ENCODE measurements around the gene ACAD9. TPM values are rescaled to one million over a fixed set of nuclear protein-coding genes. Genes with fewer than 3 reads are reported as not detected.
"Not testable (repeated sequence)": the region's sequence is repeated elsewhere in the genome, so short reads cannot be mapped to it uniquely, and the experiment has no call there.

ACAD9 gene
- total RNA-seq, 1 donor from 2014 or later, result 60.6 TPM

- no peak for DNase-seq (ENCODE audit: low read depth, low spot score)
- Mint-ChIP-seq H3K27ac (ENCODE audit: unreplicated experiment) (peak overlapping the region; percentile 98), H3K9me3 (no peaks in the 10 kb centered on the region), H3K4me1 (peaks cover 52% of the 10 kb centered on the region), H3K27me3 (ENCODE audit: low read depth) (peaks cover 6% of the 10 kb centered on the region), H3K4me3 (peak overlapping the region; percentile 95), H3K36me3 (ENCODE audit: low read depth) (peaks cover 3% of the 10 kb centered on the region)
- TF ChIP-seq CTCF (conservative IDR thresholded peaks at IDR 0.05), result no peak
These were observed 780 bp upstream of the ACAD9 start for GRCh38 chr3:128878556-128879124.

- peak overlapping the region; percentile 95 for H3K4me3 Mint-ChIP-seq
- no peaks in the 10 kb centered on the region for H3K27me3 Mint-ChIP-seq (ENCODE audit: low read depth)
- peaks cover 4% of the 10 kb centered on the region for H3K36me3 Mint-ChIP-seq (ENCODE audit: low read depth)
- DNase-seq (ENCODE audit: low read depth, low spot score), result no peak
- TF ChIP-seq CTCF (conservative IDR thresholded peaks at IDR 0.05), result no peak
- H3K27ac Mint-ChIP-seq (ENCODE audit: unreplicated experiment), result peak overlapping the region; percentile 98
- no peaks in the 10 kb centered on the region for H3K9me3 Mint-ChIP-seq
- peaks cover 54% of the 10 kb centered on the region for H3K4me1 Mint-ChIP-seq
These were observed 571 bp downstream of the ACAD9 start for GRCh38 chr3:128879991-128880390.

- not testable (repeated sequence) for H3K27me3 Mint-ChIP-seq (ENCODE audit: low read depth); H3K36me3 Mint-ChIP-seq (ENCODE audit: low read depth); H3K9me3 Mint-ChIP-seq; DNase-seq (ENCODE audit: low read depth, low spot score); H3K27ac Mint-ChIP-seq (ENCODE audit: unreplicated experiment)
- peak overlapping the region; percentile 95 for H3K4me3 Mint-ChIP-seq
- peaks cover 54% of the 10 kb centered on the region for H3K4me1 Mint-ChIP-seq
These were observed 1.0 kb downstream of the ACAD9 start for GRCh38 chr3:128880455-128880854.

- no peak overlapping the region for H3K27ac Mint-ChIP-seq (ENCODE audit: unreplicated experiment)
- H3K27me3 Mint-ChIP-seq (ENCODE audit: low read depth), result no peaks in the 10 kb centered on the region
- H3K36me3 Mint-ChIP-seq (ENCODE audit: low read depth), result peaks cover 6% of the 10 kb centered on the region
- DNase-seq (ENCODE audit: low read depth, low spot score), result no peak
- H3K4me3 Mint-ChIP-seq, result peak overlapping the region; percentile 95
- TF ChIP-seq CTCF (conservative IDR thresholded peaks at IDR 0.05), result no peak
- H3K4me1 Mint-ChIP-seq, result peaks cover 50% of the 10 kb centered on the region
- H3K9me3 Mint-ChIP-seq, result no peaks in the 10 kb centered on the region
These were observed 2.2 kb downstream of the ACAD9 start for GRCh38 chr3:128881576-128881975.

- H3K9me3 Mint-ChIP-seq, result no peaks in the 10 kb centered on the region
- H3K27ac Mint-ChIP-seq (ENCODE audit: unreplicated experiment), result no peak overlapping the region
- no peaks in the 10 kb centered on the region for H3K27me3 Mint-ChIP-seq (ENCODE audit: low read depth)
- DNase-seq (ENCODE audit: low read depth, low spot score), result no peak
- H3K4me3 Mint-ChIP-seq, result peak overlapping the region; percentile 95
- peaks cover 6% of the 10 kb centered on the region for H3K36me3 Mint-ChIP-seq (ENCODE audit: low read depth)
- peaks cover 47% of the 10 kb centered on the region for H3K4me1 Mint-ChIP-seq
- no peak for TF ChIP-seq CTCF (conservative IDR thresholded peaks at IDR 0.05)
These were observed 3.3 kb downstream of the ACAD9 start for GRCh38 chr3:128882719-128883118.

- no peaks in the 10 kb centered on the region for H3K9me3 Mint-ChIP-seq
- peaks cover 6% of the 10 kb centered on the region for H3K36me3 Mint-ChIP-seq (ENCODE audit: low read depth)
- no peak overlapping the region for H3K27ac Mint-ChIP-seq (ENCODE audit: unreplicated experiment)
- no peak for DNase-seq (ENCODE audit: low read depth, low spot score)
- peaks cover 30% of the 10 kb centered on the region for H3K4me1 Mint-ChIP-seq
- H3K27me3 Mint-ChIP-seq (ENCODE audit: low read depth), result no peaks in the 10 kb centered on the region
- H3K4me3 Mint-ChIP-seq, result no peak overlapping the region
- no peak for TF ChIP-seq CTCF (conservative IDR thresholded peaks at IDR 0.05)
These were observed 5.6 kb downstream of the ACAD9 start for GRCh38 chr3:128884992-128885391.

Measured in neural crest cell (in vitro differentiated cells).